CD4-positive, alpha-beta T cell treated with Interleukin-21 for 1 hour (primary cell): Measurements from ENCODE around the gene VPS13D.

ENCODE experiments used
- DNase-seq: peaks from one replicate; pipeline ENCODE4 v3.0.0-alpha.2; 2020

The VPS13D gene

GRCh38 chr1:12229835-12230548 lies at the start of gene VPS13D:
Gene VPS13D, plus strand, starts transcription at chr1:12230030. Its CDS starts 4,237 bp downstream, at chr1:12234267.
- peak; percentile 84 for DNase-seq

GRCh38 chr1:12180315-12180714 lies 49.5 kb upstream of the VPS13D start:
- no peak for DNase-seq

- DNase-seq: no peak
Measured at GRCh38 chr1:12180903-12181302, 48.9 kb upstream of the VPS13D start.

GRCh38 chr1:12181568-12181967 lies 48.3 kb upstream of the VPS13D start:
- DNase-seq: no peak

- DNase-seq: no peak
Measured at GRCh38 chr1:12182410-12182984, 47.3 kb upstream of the VPS13D start.

GRCh38 chr1:12183095-12183794 lies 46.6 kb upstream of the VPS13D start:
- no peak for DNase-seq

- DNase-seq: no peak
Measured at GRCh38 chr1:12184008-12184681, 45.7 kb upstream of the VPS13D start.

- DNase-seq: no peak
Measured at GRCh38 chr1:12185036-12185917, 44.6 kb upstream of the VPS13D start.

GRCh38 chr1:12185918-12186678 lies 43.7 kb upstream of the VPS13D start:
- DNase-seq: no peak

GRCh38 chr1:12186679-12186985 lies 43.2 kb upstream of the VPS13D start:
- no peak for DNase-seq

- DNase-seq: no peak
Measured at GRCh38 chr1:12188115-12188514, 41.7 kb upstream of the VPS13D start.

- DNase-seq: no peak
Measured at GRCh38 chr1:12188657-12189327, 41.0 kb upstream of the VPS13D start.

GRCh38 chr1:12189328-12189682 lies 40.5 kb upstream of the VPS13D start:
- DNase-seq: no peak

GRCh38 chr1:12191242-12192032 lies 38.4 kb upstream of the VPS13D start:
- no peak for DNase-seq

- no peak for DNase-seq
Measured at GRCh38 chr1:12194666-12195216, 35.1 kb upstream of the VPS13D start.

GRCh38 chr1:12195416-12195815 lies 34.4 kb upstream of the VPS13D start:
- DNase-seq: no peak

GRCh38 chr1:12196641-12197482 lies 33.0 kb upstream of the VPS13D start:
- no peak for DNase-seq

GRCh38 chr1:12197483-12197880 lies 32.3 kb upstream of the VPS13D start:
- DNase-seq: no peak

GRCh38 chr1:12200208-12200607 lies 29.6 kb upstream of the VPS13D start:
- no peak for DNase-seq
